Gastrocnemius medialis (tissue), 4 donors: ENCODE measurements around the gene RTL9.

ENCODE experiments used
- CTCF ChIP-seq, 5 experiments: fragments of 450-650 bp in 3 of 5; fragments of 200-600 bp in 2 of 5; sonication (generic) in 2 of 5; IDR thresholded peaks in 4 of 5; conservative IDR thresholded peaks in 1 of 5; 1 replicate in 4 of 5; 2 replicates in 1 of 5; pipeline ENCODE4 v1.5.1; 2016 to 2019; ENCODE audit warnings: antibody characterized with exemption in 5 of 5, mild to moderate bottlenecking in 3 of 5, moderate library complexity in 3 of 5
- POLR2A ChIP-seq, 2 donors: fragments of 450-650 bp; IDR thresholded peaks; one replicate each; pipeline ENCODE4 v1.6.1; 2017; ENCODE audit warnings: antibody characterized with exemption in 2 of 2, mild to moderate bottlenecking in 2 of 2, moderate library complexity in 2 of 2

DNA sequence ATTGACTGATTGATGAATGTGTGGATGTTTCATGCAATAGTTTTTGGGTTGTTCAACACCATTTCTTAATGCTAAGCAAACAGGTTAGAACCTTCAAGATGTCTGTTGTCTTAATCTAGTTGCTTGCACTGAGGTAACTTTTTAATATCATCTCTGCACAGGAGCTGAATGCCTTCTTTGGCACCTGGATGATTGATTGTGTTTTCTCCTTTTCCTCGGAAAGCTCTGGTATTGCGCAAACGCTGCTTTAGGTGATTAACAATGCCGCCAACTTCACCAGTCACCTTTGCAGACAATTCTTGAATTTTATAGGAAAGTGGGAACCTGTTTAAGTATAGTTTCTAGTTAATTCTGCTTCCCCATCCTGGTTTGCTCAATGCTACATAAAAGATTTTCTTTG lies 48.2 kb downstream of the RTL9 start:
- TF ChIP-seq CTCF (IDR thresholded peaks at IDR 0.05 in 4 of 5, conservative IDR thresholded peaks at IDR 0.05 in 1 of 5) (no peak), POLR2A (IDR thresholded peaks at IDR 0.05) (no peak)
